HG03045 (cell line): ENCODE measurements around the gene KCNK5.

Source experiments
- ATAC-seq: cut with Tn5 transposase; IDR thresholded peaks from one replicate; pipeline ENCODE4 v1.9.1; 2021; ENCODE audit warnings: mild to moderate bottlenecking, moderate library complexity; ENCODE audit not compliant: unreplicated experiment

The KCNK5 gene

DNA sequence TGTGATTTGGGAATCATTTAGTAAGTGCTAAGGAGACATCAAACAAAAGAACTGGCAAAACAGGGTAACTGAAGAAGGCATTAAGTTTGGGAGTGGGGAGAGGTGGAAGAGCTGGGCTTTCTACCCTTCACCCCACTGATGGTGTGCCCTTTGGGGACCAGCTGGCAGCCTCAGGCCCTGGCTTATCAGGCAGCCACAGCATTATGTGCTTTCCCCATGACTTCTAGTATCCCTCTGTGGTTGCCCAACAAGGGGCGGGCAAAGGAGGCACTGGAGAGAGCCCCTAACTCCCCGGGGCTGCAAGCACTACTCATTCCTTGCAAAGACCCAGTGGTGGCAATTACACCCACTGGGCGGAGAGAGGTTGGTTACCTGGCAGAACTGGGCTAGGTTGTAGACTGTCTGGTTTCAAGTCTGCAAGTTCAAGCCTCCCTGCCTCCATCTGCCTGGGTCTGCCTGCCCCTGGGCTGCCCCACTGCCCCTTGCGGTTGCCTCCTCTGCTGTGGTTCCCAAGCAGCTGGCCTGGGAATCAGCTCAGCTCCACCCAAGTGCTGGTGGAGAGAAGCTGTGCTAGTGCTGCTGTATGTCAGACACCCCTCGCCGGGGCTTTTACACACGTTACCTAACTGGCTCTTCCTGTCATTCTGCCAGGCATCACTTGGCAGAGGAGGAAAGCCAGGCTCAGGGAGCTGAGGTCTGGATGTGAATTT is 29.9 kb downstream of the KCNK5 start:
- no peak for ATAC-seq

DNA sequence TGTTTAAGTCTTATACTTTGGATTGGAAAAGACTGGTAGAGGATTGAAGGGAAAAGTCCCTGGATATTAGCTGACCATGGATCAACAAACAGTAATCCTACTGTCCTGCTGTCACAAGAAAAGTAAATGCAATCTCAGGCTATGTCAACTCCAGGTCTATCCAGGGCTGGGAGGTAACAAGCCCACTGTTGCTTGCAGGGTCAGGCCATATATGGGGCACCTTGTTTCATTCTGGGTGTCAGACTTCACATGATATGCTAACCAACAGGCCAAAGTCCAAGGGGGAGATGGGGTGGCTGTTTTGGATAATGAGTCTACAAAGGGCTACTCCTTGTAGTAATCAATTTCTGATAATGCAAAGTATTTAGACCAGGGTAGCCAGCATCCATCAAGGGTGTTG is 30.7 kb downstream of the KCNK5 start:
- no peak for ATAC-seq

DNA sequence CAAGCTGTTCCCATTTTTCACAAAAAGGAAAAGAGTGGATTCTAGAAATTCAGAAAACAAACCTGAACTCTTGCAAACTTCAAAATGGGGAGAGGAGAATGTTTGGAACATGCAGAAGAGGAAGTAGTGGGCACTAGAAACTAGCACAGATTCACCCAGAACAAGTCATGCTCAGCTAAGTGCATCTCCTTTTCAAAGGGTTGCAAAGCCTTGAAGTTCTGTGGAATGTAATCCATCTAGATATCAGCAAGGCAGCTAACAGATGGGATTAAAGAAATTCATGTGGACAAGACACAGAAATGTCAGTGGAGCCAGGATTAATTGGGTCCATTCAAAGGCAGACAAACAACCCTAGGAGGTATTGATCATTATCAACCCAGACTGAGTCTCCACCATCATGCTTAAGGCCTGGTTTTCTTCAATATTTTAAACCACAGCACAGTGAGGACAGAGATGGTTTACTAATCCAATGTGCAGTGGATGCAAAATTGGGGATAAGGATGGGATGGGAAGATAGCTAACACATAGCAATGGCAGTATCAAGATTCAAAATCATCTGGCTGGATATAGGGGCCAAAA is 31.3 kb downstream of the KCNK5 start:
- no peak for ATAC-seq

DNA sequence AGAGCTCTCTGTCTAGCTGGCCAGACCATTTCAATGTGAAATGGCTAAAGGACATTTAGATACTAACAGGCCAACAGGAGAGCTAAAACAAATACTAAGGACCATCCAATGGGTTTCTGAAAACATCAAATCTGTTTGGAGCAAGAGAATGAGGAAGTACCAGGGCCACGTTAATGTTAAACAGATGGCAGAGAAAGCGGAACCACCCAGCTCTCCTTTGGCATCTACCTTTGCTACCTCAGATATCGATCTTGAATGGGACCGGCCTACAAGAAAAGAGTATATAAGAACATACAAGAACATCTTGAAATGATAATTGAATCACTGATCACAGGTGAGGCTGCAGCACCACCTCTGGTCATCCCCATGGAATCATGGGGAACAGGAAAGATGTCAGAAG is 31.8 kb downstream of the KCNK5 start:
- no peak for ATAC-seq

DNA sequence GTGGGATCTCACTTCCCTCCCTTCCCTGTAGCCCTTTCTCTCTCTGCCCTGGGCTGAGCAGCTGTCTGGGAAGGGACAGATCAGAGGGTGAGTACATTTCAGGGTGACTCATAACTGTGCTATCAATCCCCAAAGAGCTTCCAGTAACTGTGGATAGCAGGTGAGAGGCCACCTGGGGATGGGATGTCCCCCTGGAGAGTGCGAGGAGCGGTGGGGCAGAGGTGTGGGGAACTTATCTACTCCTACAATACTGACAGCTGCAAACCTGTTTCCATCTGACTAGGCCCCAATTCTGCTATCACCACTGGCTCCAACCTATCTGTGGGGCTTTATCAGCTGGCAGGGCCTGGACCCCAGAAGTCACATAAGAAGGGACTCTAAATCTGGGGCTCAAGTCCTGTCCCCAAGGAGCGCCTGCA is 32.6 kb downstream of the KCNK5 start:
- ATAC-seq, result no peak

DNA sequence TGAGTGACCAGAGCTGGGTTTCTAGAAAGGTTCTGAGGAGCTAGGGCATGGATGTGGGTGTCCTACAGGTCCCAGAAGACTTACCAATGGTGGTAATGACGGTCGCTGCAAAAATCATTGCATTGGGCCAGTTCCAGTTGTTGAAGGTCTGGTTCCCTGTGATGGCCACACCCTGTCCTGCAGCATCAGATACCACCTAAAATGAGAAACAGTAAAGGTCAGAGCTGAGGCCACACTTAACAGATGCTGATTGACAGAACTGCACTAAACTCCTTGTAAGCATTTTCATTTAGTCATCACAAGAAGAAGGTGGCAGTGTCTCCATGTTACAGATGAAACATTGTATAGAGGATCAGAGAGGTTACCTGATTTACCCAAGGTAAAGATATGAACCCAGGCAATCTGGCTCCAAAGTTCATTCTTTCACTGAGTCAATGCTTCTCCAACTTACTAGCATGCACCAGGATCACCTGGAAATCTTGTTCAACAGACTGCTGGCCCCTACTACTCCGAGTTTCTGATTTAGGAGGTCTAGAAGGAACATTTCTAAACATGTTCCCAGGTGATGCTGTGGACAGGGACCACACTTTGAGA is 33.4 kb downstream of the KCNK5 start:
- ATAC-seq, result no peak

DNA sequence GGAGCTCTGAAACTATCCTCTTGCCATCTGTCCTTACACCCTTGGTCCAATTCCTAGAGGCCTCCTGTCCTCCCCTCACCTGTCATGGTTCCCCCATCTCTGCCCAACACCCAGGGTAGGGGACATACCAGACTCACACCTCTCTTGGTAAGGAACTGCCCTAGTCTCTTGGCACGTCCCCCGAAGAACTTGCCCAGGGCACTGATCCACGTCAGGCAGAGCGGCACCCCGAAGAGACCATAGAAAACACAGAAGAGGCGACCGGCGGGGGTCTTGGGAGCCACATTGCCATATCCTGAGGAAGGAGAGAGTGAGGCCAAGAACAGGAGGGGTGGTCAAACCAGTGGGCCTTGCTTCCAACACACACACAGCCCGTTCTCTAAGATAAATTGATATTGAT is 34.8 kb downstream of the KCNK5 start:
- ATAC-seq, result no peak

DNA sequence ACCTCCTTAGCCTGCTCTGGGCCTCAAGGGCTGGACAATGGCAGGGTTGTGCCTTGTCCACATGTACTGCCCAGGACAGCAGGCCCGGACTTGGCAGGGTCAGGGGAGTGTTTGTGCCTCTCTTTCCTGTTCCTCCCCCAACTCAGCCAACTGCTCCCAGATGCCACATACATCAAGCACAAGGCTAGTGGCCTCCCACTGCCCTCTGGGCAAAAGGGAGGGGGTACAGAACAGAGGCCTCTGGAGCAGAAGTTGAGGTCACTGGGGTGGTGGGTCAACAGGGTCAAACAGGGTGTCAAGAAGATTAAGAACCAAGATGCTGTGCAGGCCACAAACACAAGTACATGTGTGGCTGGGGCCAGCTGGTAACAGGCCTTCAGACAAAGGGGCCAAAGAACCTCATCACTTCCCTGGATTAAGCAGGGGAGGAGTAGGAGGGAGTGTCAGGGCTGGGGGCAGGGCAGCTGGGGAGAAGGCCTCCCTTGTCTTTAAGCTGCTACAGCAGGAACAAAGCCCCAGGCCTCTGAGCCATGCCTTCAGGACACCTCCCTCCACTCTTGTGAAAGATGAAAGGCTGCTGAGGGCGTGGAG is 36.0 kb downstream of the KCNK5 start:
- ATAC-seq, result no peak

DNA sequence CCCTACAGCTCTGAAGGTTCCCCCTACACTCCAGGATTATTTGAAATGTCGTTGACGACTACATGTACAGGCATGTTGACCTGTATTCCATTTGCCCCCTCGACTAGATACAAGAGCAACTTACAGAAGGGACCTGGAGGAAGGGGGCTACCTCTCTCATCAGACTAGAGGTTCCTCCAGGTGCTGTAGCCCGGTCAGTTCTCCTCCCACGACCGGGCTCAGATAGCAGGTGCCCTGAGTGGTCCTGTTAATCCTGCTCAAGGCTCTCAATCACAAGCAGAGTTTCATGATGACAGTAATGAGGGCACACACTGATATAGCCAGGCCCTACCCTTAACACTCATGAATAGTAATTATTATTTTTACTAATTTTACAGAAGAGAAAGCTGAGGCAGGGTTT is 36.5 kb downstream of the KCNK5 start:
- no peak for ATAC-seq

DNA sequence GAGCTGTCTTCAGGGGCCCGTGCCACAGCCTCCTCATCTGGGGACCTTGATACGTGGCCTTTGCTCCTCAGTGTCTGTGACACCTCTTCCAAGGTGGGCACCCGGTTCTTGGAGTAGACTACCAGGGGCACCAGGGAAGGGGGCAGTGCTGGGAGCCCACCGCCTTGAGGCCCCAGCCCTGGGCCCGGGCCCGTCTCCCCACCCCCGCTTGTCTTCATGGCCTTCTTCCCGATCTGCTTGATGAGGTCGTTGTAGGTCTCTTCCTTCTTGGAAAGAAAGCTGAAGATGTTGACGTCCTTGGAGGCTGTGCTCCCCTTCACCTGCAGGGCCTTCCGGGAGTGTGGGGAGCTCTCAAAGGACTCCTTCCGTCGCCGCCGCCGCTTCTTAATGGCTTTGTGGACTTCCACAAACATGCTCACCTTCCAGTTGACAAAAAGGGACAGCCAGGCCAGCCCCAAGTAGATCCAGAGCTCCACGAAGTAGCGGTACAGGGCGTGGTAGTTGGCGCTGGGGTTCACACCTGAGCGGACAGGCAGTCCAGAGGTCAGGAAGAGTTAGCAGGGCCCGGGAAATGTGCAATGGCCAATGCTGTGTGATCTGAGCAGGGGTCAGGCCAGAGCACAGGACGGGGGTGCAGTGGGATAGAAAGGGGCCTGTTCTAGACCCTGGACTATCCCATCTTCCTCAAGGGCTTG is 37.9 kb downstream of the KCNK5 start:
- no peak for ATAC-seq

DNA sequence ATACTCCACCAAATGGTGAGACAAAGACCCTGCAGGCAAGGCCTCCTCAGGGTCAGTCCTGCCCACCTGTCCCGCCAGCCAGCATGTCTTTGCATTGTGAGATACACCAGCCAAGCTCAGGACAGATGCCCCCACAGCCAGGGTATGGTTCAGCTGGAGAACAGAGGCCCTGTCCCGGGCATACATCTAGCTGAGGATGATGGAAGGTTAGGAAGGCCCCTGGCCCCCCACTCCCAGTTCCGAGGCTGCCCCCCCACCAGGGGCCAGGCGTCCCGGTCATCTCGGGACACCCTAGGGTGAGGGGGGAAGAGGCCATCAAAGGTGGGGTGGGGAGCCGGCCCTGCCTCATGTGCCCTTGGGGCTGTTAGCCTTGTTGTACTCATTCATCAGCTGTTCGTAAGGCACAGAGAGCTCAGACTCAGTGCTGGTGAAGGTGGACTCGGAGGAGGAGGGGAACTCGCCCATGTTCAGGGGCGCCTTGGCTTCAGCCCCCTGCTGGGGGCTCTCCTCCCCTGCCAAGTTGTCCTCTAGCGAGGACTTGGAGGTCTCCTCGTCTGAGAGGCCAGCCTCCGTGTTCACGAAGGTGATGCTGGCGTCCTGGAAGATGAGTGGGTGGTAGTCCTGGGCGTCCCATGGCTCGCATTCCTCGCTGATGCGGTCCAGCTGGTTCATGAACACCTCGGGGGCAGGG is 38.6 kb downstream of the KCNK5 start:
- no peak for ATAC-seq

DNA sequence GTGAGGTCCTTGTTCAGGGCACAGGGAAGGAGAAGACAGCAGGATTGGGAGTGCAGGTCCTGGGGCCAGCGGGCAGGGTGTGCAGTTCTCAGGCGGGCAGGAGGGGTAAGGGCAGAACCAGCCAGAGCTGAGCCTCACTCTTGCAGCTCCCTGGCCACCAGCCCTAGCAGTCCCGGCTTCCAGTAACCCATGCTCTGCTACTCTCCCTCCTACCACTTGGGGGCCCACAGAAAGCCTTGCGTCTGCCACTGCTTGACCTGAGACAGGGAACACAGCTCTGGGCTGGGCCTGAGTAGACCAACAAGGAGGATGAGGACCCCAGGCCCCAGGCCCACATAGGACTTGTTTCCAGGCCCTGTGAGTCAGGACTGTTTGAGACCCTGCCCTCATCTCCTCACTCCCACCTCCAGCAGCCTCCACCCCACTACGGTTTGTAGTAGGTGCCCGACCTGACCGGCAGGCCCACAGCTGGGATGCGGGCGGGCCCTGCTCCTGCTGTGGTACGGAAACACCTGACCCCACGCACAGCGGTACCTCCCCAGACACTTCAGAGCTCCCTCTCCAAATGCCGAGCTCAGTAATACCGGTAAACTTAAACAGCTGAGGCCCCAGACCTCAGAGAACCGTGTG is 39.2 kb downstream of the KCNK5 start:
- no peak for ATAC-seq

DNA sequence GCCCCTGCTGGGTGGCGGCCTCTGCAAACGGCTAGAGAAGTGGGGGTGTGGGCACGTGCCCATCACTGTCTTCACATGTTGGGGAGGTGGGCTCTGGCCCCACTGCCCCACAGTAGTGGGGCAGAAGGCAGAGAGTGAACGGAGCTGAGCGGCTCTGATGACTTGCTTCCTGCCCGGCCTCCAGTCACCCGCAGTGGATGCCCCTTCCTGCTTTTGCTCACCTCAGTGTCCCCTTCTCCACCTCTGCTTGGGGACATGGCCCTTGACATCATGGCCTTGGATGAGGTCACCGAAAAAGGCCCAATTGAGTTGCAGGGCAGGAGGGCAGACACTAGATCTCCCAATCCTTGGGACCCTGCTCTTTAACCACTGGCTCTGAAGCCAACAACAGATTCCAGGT is 40.1 kb downstream of the KCNK5 start:
- no peak for ATAC-seq

DNA sequence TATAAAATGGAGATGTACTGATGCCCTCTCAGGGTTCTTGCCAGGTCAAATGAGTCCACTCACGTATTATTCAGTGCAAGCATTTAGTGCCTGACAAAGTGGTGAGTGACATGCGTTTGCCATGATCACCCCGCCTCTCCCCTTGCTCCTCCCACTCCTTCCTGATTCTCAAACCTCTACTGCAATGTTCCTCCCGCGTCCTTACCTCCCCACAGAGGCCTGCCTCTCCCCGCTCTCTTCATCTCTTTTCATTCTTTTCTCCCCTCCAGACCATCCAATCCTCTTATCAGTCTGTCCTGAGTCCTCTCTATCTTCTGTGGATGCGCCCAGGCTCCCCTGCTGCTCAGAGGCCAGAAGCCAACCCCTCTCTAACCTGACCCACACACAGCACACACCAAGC is 40.7 kb downstream of the KCNK5 start:
- no peak for ATAC-seq

DNA sequence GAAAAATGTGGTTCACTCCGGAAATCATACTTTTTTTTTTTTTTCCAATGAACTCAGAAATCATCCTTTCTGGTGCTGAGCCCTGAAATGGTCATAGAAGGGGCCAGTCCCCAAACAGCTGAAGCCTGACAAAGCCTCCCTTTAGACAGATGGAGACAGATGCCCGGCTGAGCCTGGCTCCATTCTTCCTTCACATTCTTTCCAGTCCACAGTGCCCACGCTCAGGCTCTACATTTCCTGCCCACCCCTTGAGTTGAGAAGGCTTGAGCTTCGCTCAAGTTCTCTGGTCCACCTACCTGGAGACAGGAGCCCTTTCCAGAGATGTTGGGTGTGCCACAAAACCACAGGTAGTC is 41.2 kb downstream of the KCNK5 start:
- no peak for ATAC-seq

DNA sequence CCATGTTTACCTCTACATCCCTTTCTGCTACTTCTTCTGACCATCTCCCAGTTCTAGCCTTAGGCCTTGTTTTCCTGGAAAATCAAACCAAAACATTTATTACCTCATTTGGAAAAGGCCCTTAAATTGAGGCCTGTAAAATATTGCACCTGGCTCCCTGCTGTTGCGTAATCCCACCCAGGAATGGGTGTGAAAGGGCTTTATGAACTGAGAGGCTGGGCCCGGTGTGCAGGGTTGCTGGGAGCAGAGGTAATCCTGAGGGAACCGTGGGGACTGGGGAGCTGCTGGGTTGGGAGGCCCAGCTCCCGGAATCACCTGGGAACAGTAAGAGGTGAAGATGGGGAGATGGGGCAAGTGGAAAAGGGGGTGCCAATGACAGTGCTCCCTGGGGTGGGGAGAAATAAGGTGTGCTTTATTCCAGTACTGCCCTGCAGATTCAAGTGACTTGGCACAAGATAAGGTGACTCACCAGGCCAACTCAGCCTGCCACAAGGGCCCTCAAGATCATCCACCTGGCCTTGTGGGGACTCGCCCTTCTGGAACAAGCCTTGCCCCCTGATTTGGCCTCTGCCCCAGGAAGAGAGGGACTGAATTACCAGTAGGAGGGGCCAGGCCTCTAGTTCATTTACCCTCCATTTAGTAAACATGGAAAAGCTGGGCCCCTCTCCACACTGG is 44.2 kb downstream of the KCNK5 start:
- no peak for ATAC-seq

DNA sequence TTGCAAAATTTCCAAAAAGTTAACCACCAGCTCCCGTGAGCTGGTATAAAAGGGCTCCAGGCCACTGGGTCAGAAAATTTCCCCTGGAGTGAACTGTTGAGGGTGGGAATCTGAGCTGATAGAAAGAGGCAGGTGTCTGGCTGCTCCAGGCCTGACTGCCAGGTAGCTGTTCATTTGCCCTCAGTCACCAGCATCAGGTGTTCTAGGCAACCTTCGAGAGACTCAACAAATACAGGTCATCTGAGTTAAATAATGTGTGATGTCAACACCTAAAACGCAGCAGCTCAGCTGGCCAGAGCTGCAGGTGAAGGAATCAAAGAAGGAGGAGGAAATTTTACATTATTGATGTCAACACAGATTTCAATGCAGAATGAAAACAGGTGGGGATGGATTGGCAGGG is 46.7 kb downstream of the KCNK5 start:
- ATAC-seq, result no peak

DNA sequence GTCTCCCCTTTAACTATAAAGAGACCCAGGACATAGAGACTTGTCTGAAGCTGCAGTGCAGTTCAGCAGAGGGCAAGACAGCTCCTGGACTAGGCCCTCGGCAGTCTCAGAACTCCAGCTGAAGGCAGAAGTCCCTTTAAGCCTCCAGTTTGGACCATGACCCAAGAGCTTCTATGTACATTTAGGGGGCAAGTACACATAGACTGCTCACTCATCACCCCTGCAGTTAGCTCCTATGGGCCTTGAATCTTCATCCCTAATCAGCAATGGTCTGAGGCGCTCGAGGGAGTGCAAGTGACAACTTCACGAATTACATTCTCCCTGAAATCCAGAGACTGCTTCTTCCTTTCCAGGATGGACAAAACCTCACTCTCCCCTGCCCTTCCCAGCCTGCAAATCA is 47.4 kb downstream of the KCNK5 start:
- no peak for ATAC-seq

DNA sequence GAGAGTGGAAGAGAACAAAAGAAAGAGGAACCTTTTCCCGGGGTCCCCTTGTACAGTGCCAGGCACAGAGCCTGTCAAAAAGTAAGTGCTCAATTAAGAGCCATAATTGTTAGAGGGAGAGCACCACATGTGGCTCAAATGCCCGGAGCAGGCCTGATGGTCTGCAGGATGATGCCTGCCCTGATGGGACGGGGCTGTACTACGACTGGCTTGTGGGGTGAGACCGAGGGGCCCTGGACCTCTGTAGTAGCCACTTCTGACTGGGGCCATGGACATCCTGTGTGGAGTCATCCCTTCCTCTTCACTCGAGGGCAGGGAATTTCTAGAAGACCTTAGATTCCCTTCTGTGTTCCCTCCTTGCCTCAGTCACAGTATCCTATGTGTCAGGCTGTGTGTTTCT is 47.9 kb downstream of the KCNK5 start:
- ATAC-seq, result no peak

DNA sequence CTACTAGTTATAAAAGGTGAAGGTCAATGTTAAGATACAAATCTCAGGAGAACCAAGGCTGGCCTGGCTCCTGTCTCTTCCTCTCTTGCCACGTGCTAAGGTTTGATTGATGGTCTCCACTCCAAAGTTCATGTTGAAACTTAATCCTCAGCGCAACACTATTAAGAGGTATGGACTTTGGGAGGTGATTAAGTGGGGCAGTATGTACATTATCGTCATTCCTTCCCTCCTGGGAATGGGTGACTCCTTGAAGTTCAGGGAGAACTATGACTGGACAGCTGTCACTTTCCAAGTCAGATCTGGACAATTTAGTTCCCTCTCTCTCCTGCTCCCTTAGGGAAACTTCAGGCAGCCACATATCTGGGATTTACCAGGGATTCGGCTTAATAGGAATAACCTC is 50.5 kb downstream of the KCNK5 start:
- ATAC-seq, result no peak
